ENCODE data around the gene GRAMD4. TPM values are rescaled to one million over a fixed set of nuclear protein-coding genes. Genes with fewer than 3 reads are reported as not detected.

GRAMD4 gene
- total and polyA plus RNA-seq, 7 donors: 11.3 to 39.3 (median 17.8) TPM

- H3K36me3 ChIP-seq (ENCODE audit: insufficient read depth in 1 of 2, low read depth in 1 of 2): no peaks in the 10 kb centered on the region
- intact Hi-C loops (cut with DNase I): loop anchor here (5.0 kb wide), 2 partner anchors 37 to 42 kb away; no protein-coding TSS in a partner anchor
- ATAC-seq: peak in 2 of 4 donors; percentile 7 to 15
- H3K4me1 ChIP-seq: peaks cover 25% of the 10 kb centered on the region
- no peaks in the 10 kb centered on the region for H3K9me3 ChIP-seq
- H3K4me3 ChIP-seq: no peak overlapping the region
- peak in 1 of 2 donors; percentile 52 for DNase-seq
- no peak for TF ChIP-seq CTCF (IDR thresholded peaks at IDR 0.05)
- no peak overlapping the region for H3K27ac ChIP-seq
- 60 to 79% (median 73%) methylated on average over 6 to 8 of the region's 8 CpGs for WGBS, 3 donors
- no peaks in the 10 kb centered on the region for H3K27me3 ChIP-seq (ENCODE audit: insufficient read depth in 3 of 3, low read length in 2 of 3)
These were observed 24.6 kb upstream of the GRAMD4 start for GRCh38 chr22:46595545-46595944.

- DNase-seq (peak; percentile 85 to 95), ATAC-seq (peak; percentile 75 to 93 (median 90))
- no peak overlapping the region for H3K27ac ChIP-seq
- H3K4me1 ChIP-seq: peaks cover 25% of the 10 kb centered on the region
- H3K4me3 ChIP-seq: no peak overlapping the region
- 17 to 22% (median 21%) methylated on average over 10 of the region's 10 CpGs for WGBS, 3 donors
- H3K27me3 ChIP-seq (ENCODE audit: insufficient read depth in 3 of 3, low read length in 2 of 3): no peaks in the 10 kb centered on the region
- no peak for TF ChIP-seq CTCF (IDR thresholded peaks at IDR 0.05)
- no peaks in the 10 kb centered on the region for H3K36me3 ChIP-seq (ENCODE audit: insufficient read depth in 1 of 2, low read depth in 1 of 2)
- intact Hi-C loops (cut with DNase I): loop anchor here (5.0 kb wide), 2 partner anchors 36 to 41 kb away; no protein-coding TSS in a partner anchor
- H3K9me3 ChIP-seq: no peaks in the 10 kb centered on the region
These were observed 24.1 kb upstream of the GRAMD4 start for GRCh38 chr22:46596032-46596441.

- 85 to 96% (median 87%) methylated on average over 7 of the region's 7 CpGs for WGBS, 3 donors
- no peaks in the 10 kb centered on the region for H3K27me3 ChIP-seq (ENCODE audit: insufficient read depth in 3 of 3, low read length in 2 of 3)
- DNase-seq (no peak), ATAC-seq (no peak)
- intact Hi-C loops (cut with DNase I): loop anchor here (5.0 kb wide), 2 partner anchors 35 to 40 kb away; no protein-coding TSS in a partner anchor
- peaks cover 32% of the 10 kb centered on the region for H3K4me1 ChIP-seq
- no peaks in the 10 kb centered on the region for H3K9me3 ChIP-seq
- no peak for TF ChIP-seq CTCF (IDR thresholded peaks at IDR 0.05)
- H3K27ac ChIP-seq: no peak overlapping the region
- H3K36me3 ChIP-seq (ENCODE audit: insufficient read depth in 1 of 2, low read depth in 1 of 2): no peaks in the 10 kb centered on the region
- no peak overlapping the region for H3K4me3 ChIP-seq
These were observed 23.4 kb upstream of the GRAMD4 start for GRCh38 chr22:46596819-46597218.

GRCh38 chr22:46598224-46598623 is 22.0 kb upstream of the GRAMD4 start:
- 87 to 95% (median 95%) methylated on average over 7 of the region's 7 CpGs for WGBS, 3 donors
- no peak for TF ChIP-seq CTCF (IDR thresholded peaks at IDR 0.05)
- Histone ChIP-seq H3K9me3 (no peaks in the 10 kb centered on the region), H3K27me3 (ENCODE audit: insufficient read depth in 3 of 3, low read length in 2 of 3) (no peaks in the 10 kb centered on the region), H3K4me1 (peaks cover 29% of the 10 kb centered on the region), H3K36me3 (ENCODE audit: insufficient read depth in 1 of 2, low read depth in 1 of 2) (no peaks in the 10 kb centered on the region), H3K27ac (no peak overlapping the region), H3K4me3 (no peak overlapping the region)
- intact Hi-C loops (cut with DNase I): loop anchor here (5.0 kb wide), 2 partner anchors 34 to 39 kb away; no protein-coding TSS in a partner anchor
- DNase-seq (no peak), ATAC-seq (no peak)
